Choroid plexus epithelial cell (primary cell): ENCODE measurements around the gene LPAR1.

Experiments used
- DNase-seq: peaks from one replicate; pipeline ENCODE4 v3.0.0-alpha.2; 2010; ENCODE audit warnings: low read depth
- H3K4me3 ChIP-seq: 2 replicates; pipeline ENCODE4 v1.5.1; 2011; ENCODE audit warnings: low read depth, mild to moderate bottlenecking, control low read depth, low read length, moderate library complexity
- TF ChIP-seq, protein P1 (sequence below): conservative IDR thresholded peaks from 2 replicates; pipeline ENCODE4 v1.5.1; 2011; ENCODE audit warnings: low read depth, mild to moderate bottlenecking, control low read depth, inconsistent platforms, low read length, moderate library complexity

The LPAR1 gene

GRCh38 chr9:111068771-111069170, 30.5 kb upstream of the LPAR1 start:
- TF ChIP-seq, protein P1, sequence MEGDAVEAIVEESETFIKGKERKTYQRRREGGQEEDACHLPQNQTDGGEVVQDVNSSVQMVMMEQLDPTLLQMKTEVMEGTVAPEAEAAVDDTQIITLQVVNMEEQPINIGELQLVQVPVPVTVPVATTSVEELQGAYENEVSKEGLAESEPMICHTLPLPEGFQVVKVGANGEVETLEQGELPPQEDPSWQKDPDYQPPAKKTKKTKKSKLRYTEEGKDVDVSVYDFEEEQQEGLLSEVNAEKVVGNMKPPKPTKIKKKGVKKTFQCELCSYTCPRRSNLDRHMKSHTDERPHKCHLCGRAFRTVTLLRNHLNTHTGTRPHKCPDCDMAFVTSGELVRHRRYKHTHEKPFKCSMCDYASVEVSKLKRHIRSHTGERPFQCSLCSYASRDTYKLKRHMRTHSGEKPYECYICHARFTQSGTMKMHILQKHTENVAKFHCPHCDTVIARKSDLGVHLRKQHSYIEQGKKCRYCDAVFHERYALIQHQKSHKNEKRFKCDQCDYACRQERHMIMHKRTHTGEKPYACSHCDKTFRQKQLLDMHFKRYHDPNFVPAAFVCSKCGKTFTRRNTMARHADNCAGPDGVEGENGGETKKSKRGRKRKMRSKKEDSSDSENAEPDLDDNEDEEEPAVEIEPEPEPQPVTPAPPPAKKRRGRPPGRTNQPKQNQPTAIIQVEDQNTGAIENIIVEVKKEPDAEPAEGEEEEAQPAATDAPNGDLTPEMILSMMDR: no peak
- no peak overlapping the region for H3K4me3 ChIP-seq
- DNase-seq: no peak

GRCh38 chr9:111068383-111068730, 30.1 kb upstream of the LPAR1 start:
- H3K4me3 ChIP-seq: no peak overlapping the region
- TF ChIP-seq, protein P1: no peak
- DNase-seq: no peak

- TF ChIP-seq, protein P1: no peak
- DNase-seq: no peak
- H3K4me3 ChIP-seq: no peak overlapping the region
Observed at GRCh38 chr9:111066468-111066867, 28.2 kb upstream of the LPAR1 start.

DNA sequence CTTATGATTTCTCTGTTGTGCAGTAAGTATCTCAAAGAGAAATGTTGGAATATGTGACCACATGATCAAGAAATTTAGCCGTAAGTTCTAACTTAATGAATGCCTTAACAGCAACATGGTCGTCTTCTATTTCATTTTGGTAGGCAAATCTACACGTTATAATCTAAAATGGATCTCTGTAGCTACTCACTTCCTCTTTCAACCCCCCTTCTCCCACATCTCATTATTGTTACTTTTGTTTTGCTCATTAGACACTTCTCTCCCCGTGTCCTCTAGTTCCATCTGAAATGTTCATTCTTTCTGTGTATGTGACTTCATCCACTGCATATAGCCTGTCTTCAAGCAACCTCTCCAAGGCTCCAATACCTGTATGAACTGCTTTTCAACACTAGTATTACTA, 27.1 kb upstream of the LPAR1 start:
- H3K4me3 ChIP-seq: no peak overlapping the region
- no peak for DNase-seq
- TF ChIP-seq, protein P1: no peak

DNA sequence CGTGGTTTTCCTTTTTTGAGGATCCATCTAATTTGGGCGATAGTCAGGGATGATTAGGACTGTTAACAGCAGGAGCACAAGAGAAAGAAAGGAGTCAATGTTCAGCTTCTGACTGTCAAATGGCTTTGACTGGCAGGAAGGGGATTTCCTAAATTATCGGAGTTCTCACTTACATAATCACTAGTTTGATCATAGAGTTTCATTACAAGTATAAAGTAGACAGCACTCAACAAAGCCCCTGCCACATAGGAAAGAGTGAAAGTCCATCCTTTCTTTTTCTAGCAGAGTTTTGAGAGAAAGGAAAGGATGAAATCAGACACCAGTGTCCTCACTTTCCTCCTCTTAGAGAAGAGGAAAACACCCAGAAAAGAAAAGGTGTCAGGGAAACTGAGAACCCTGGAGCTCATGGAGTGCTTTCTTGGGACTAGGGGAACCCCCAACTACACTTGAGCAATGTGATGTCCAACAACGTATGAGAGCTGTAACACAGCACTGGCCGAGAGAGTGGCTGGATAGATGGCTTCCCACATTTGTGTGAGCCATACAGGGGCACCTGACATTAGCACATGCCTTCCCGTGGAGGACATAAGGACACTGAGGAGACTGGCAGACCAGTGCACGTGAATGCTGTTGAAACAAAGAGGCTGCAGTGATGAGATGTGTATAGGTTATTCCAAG, 26.0 kb upstream of the LPAR1 start:
- no peak overlapping the region for H3K4me3 ChIP-seq
- no peak for DNase-seq
- TF ChIP-seq, protein P1: no peak

GRCh38 chr9:111063332-111063731, 25.1 kb upstream of the LPAR1 start:
- no peak for DNase-seq
- TF ChIP-seq, protein P1: no peak

GRCh38 chr9:111058166-111058565, 19.9 kb upstream of the LPAR1 start:
- H3K4me3 ChIP-seq: no peak overlapping the region
- no peak for DNase-seq
- TF ChIP-seq, protein P1: no peak

More at GRCh38 chr9:111063332-111063731, 25.1 kb upstream of the LPAR1 start:
- no peak overlapping the region for H3K4me3 ChIP-seq
